K562 (cell line): ENCODE measurements around the gene TMTC4. TPM values are rescaled to one million over a fixed set of nuclear protein-coding genes. Genes with fewer than 3 reads are reported as not detected.

ENCODE experiments used
- ARNT ChIP-seq, 2 experiments: fragments of 450-650 bp; IDR thresholded peaks; 2 replicates each; pipeline ENCODE4 v1.6.1; 2016; ENCODE audit warnings: mild to moderate bottlenecking in 1 of 2
- ATF4 ChIP-seq: fragments of 450-650 bp; formaldehyde crosslinking; IDR thresholded peaks from 2 replicates; pipeline ENCODE4 v1.4.0; 2022; ENCODE audit warnings: mild to moderate bottlenecking, moderate library complexity
- CBFA2T3 ChIP-seq: fragments of 450-650 bp; IDR thresholded peaks from 2 replicates; pipeline ENCODE4 v1.6.1; 2017
- CEBPG ChIP-seq, 3 experiments: fragments of 200-800 bp in 1 of 3; sonication (Bioruptor generic) in 1 of 3; sonication (generic) in 1 of 3; formaldehyde crosslinking in 1 of 3; IDR thresholded peaks in 2 of 3; conservative IDR thresholded peaks in 1 of 3; 2 replicates each; pipeline versions ENCODE4 v1.6.1 to v1.8.0; 2016 to 2022; ENCODE audit warnings: missing compliant biosample characterization in 2 of 3, missing genetic modification characterization in 2 of 3, mild to moderate bottlenecking in 1 of 3, missing genetic modification reagents in 1 of 3
- DDX20 ChIP-seq: fragments of 450-650 bp; IDR thresholded peaks from 2 replicates; pipeline ENCODE4 v1.6.1; 2016; ENCODE audit warnings: missing genetic modification characterization, low read depth, mild to moderate bottlenecking, missing compliant biosample characterization, moderate library complexity
- EP300 ChIP-seq: IDR thresholded peaks from 2 replicates; pipeline ENCODE4 v1.6.1; 2012; ENCODE audit warnings: low read length, improper control_type of control experiment
- ERF ChIP-seq: fragments of 450-650 bp; formaldehyde crosslinking; IDR thresholded peaks from 2 replicates; pipeline ENCODE4 v1.4.0; 2020; ENCODE audit warnings: mild to moderate bottlenecking, mixed read lengths
- FOXA1 ChIP-seq: fragments of 450-650 bp; IDR thresholded peaks from 2 replicates; pipeline ENCODE4 v1.6.1; 2016; ENCODE audit warnings: mild to moderate bottlenecking, borderline replicate concordance
- FOXK1 ChIP-seq: sonication (generic); formaldehyde crosslinking; IDR thresholded peaks from 2 replicates; pipeline ENCODE4 v1.8.0; 2022; ENCODE audit warnings: missing genetic modification reagents, mild to moderate bottlenecking, borderline replicate concordance
- FOXO4 ChIP-seq: fragments of 450-650 bp; formaldehyde crosslinking; IDR thresholded peaks from 2 replicates; pipeline ENCODE4 v1.4.0; 2020; ENCODE audit warnings: mild to moderate bottlenecking, moderate library complexity
- KLF13 ChIP-seq: fragments of 450-650 bp; IDR thresholded peaks from 2 replicates; pipeline ENCODE4 v1.6.1; 2016; ENCODE audit warnings: missing genetic modification characterization, low read depth, mild to moderate bottlenecking, missing compliant biosample characterization, moderate library complexity, borderline replicate concordance
- MAFF ChIP-seq: IDR thresholded peaks from 2 replicates; pipeline ENCODE4 v1.6.1; 2012; ENCODE audit warnings: low read length, improper control_type of control experiment
- MECOM ChIP-seq: fragments of 250-450 bp; sonication (Bioruptor Pico); IDR thresholded peaks from 2 replicates; pipeline ENCODE4 v1.8.0; 2022; ENCODE audit warnings: inconsistent platforms
- MYBL2 ChIP-seq, 2 experiments: fragments of 450-650 bp in 1 of 2; sonication (generic) in 1 of 2; formaldehyde crosslinking in 1 of 2; IDR thresholded peaks; 2 replicates each; pipeline versions ENCODE4 v1.6.1 to v1.8.1; 2017 to 2022; ENCODE audit warnings: borderline replicate concordance in 1 of 2, inconsistent platforms in 1 of 2, low read depth in 1 of 2, mild to moderate bottlenecking in 1 of 2, missing genetic modification reagents in 1 of 2, moderate library complexity in 1 of 2
- MYNN ChIP-seq, 2 experiments: sonication (generic); formaldehyde crosslinking in 1 of 2; IDR thresholded peaks; 2 replicates each; pipeline versions ENCODE4 v1.5.0 to v1.6.1; 2016 to 2020; ENCODE audit warnings: antibody characterized with exemption in 1 of 2, missing genetic modification reagents in 1 of 2
- RBM25 ChIP-seq: fragments of 200-400 bp; formaldehyde crosslinking; IDR thresholded peaks from 2 replicates; pipeline ENCODE4 v1.6.1; 2018; ENCODE audit warnings: low read length, low read depth, moderate library complexity; ENCODE audit not compliant: severe bottlenecking
- ZBTB11 ChIP-seq, 3 experiments: fragments of 200-800 bp in 1 of 3; fragments of 250-450 bp in 1 of 3; fragments of 450-650 bp in 1 of 3; sonication (Bioruptor Pico) in 1 of 3; sonication (Bioruptor generic) in 1 of 3; formaldehyde crosslinking in 1 of 3; IDR thresholded peaks; 2 replicates each; pipeline versions ENCODE4 v1.6.1 to v1.8.0; 2016 to 2022; ENCODE audit warnings: mild to moderate bottlenecking in 2 of 3, missing genetic modification characterization in 2 of 3, missing compliant biosample characterization in 1 of 3, moderate library complexity in 1 of 3
- ZNF12 ChIP-seq: sonication (generic); formaldehyde crosslinking; IDR thresholded peaks from 2 replicates; pipeline ENCODE4 v1.4.0; 2020; ENCODE audit warnings: mild to moderate bottlenecking, missing genetic modification reagents
- polyA plus RNA-seq, 8 experiments: library from polyadenylated mRNA; depleted of rRNA in 4 of 8; stranded (reverse) in 5 of 8; unstranded in 3 of 8; fragments of >200 nt; fragmentation: Nextera tagmentation in 2 of 8; fragmentation: Illumina TruSeq in 1 of 8; extraction: Ambion mirVana in 2 of 8; extraction: Trizol in 1 of 8; gene quantifications; 2 replicates each; pipeline versions ENCODE4 v1.2.1 to v1.2.3, GENCODE V29; 2011 to 2014; ENCODE audit warnings: inconsistent platforms in 1 of 8, missing spikeins in 1 of 8
- total RNA-seq, 7 experiments: library from RNA; depleted of rRNA in 6 of 7; stranded (reverse); fragments of >200 nt in 6 of 7; fragmentation: Illumina TruSeq in 2 of 7; extraction: Trizol in 2 of 7; gene quantifications; 2 replicates each; pipeline versions ENCODE4 v1.2.1 to v1.2.3, GENCODE V29; 2011 to 2021; ENCODE audit warnings: low replicate concordance in 1 of 7

Gene TMTC4
- total and polyA plus RNA-seq, 9 of the 15 experiments (the other 6 are each of a cell fraction or from before 2014, with no cell fraction given): 3.5 to 16.7 (median 11.8) TPM

GRCh38 chr13:100588331-100589177 is 86.0 kb downstream of the TMTC4 start, which contains the start of gene GGACT (continued):
- TF ChIP-seq FOXO4 (no peak), MYBL2 (IDR thresholded peaks at IDR 0.05; ENCODE audit: low read depth) (no peak), MYBL2 (CRISPR knock-in tag; IDR thresholded peaks at IDR 0.05; ENCODE audit: borderline replicate concordance) (no peak), ZBTB11 (CRISPR knock-in tag; IDR thresholded peaks at IDR 0.05) (peak in 1 of 3 experiments; percentile 49; a peak in 1 of 6 replicates), CEBPG (CRISPR knock-in tag; IDR thresholded peaks at IDR 0.05) (no peak), CEBPG (tag; conservative IDR thresholded peaks at IDR 0.05 in 1 of 2, IDR thresholded peaks at IDR 0.05 in 1 of 2) (no peak), MAFF (no peak), KLF13 (tag) (no peak), MYNN (IDR thresholded peaks at IDR 0.05) (no peak), MYNN (CRISPR knock-in tag; IDR thresholded peaks at IDR 0.05) (no peak), ZNF12 (CRISPR knock-in tag) (no peak), ARNT (IDR thresholded peaks at IDR 0.05) (no peak), DDX20 (tag) (no peak), ATF4 (CRISPR knock-in tag) (no peak), RBM25 (peak; percentile 34), MECOM (0 out of 2 replicates have a peak, but pooled peaks have one; percentile 47), FOXA1 (no peak), EP300 (peak; percentile 11; the same call in 1 of the 2 replicates), CBFA2T3 (no peak), ERF (0 out of 2 replicates have a peak, but pooled peaks have one; percentile 37), FOXK1 (CRISPR knock-in tag) (no peak)
